GM12878 (cell line): Measurements from ENCODE around the gene ABTB1. TPM values are rescaled to one million over a fixed set of nuclear protein-coding genes. Genes with fewer than 3 reads are reported as not detected.

Experiments used
- ATAC-seq: fragments of 200-7000 bp; cut with Tn5 transposase; 3 replicates; pipeline ENCODE4 v1.9.1; 2020; ENCODE audit warnings: mild to moderate bottlenecking, moderate library complexity
- BruUV-seq: library from RNA; stranded (reverse); fragments of 400-500 nt; replicated peaks from 2 replicates; lab custom pipeline; 2021; lab: Mats Ljungman, UMichigan
- CTCF ChIA-PET: fragments of 300-600 bp; sonication (Branson Sonifier 250); formaldehyde crosslinking; extraction: SDS; loops from one replicate; lab custom pipeline; 2021; ENCODE audit warnings: inconsistent platforms; lab: Yijun Ruan, JAX
- POLR2A ChIA-PET: fragments of 350-600 bp; formaldehyde crosslinking; extraction: SDS; loops from one replicate; lab custom pipeline; 2021; ENCODE audit warnings: inconsistent platforms; lab: Charles Lee
- RAD21 ChIA-PET: fragments of 300-600 bp; sonication (Branson Sonifier 250); formaldehyde crosslinking; loops from one replicate; lab custom pipeline; 2023; ENCODE audit warnings: antibody characterized with exemption; ENCODE audit not compliant: unreplicated experiment; lab: Charles Lee
- SMC1A ChIA-PET: fragments of 300-600 bp; sonication (Branson Sonifier 250); formaldehyde crosslinking; loops from one replicate; lab custom pipeline; 2023; ENCODE audit not compliant: unreplicated experiment, uncharacterized antibody; lab: Charles Lee
- DNase-seq: peaks from one replicate; pipeline ENCODE4 v3.0.0-alpha.2; 2011; ENCODE audit warnings: low read depth, low spot score
- FAIRE-seq: peaks from 3 replicates; lab custom pipeline; 2011; peaks lifted over from hg19 to GRCh38; lab: Jason Lieb, UNC
- H2AFZ ChIP-seq: 2 replicates; pipeline ENCODE4 v1.6.0; 2011; ENCODE audit warnings: low read depth, low read length, control low read depth; ENCODE audit not compliant: control insufficient read depth
- H3K27ac ChIP-seq: 2 replicates; pipeline ENCODE4 v1.5.1; 2011; ENCODE audit warnings: control low read depth; ENCODE audit not compliant: control insufficient read depth, insufficient read depth
- H3K27me3 ChIP-seq, 2 experiments: replicated peaks in 1 of 2; 2 replicates each; pipeline versions ENCODE4 v1.6.0 to v1.6.1; 2011; ENCODE audit warnings: low read length in 1 of 2; ENCODE audit not compliant: control insufficient read depth in 2 of 2, insufficient read depth in 2 of 2
- H3K36me3 ChIP-seq, 2 experiments: 2 replicates each; pipeline ENCODE4 v1.5.1; 2011; ENCODE audit warnings: low read length in 1 of 2; ENCODE audit not compliant: control insufficient read depth in 2 of 2, insufficient read depth in 2 of 2
- H3K4me1 ChIP-seq: 2 replicates; pipeline ENCODE4 v1.6.1; 2011; ENCODE audit warnings: mild to moderate bottlenecking, low read length, moderate library complexity, mixed read lengths; ENCODE audit not compliant: control insufficient read depth, insufficient read depth
- H3K4me2 ChIP-seq: 2 replicates; pipeline ENCODE4 v1.6.0; 2011; ENCODE audit warnings: control low read depth; ENCODE audit not compliant: control insufficient read depth, insufficient read depth
- H3K4me3 ChIP-seq: fragments of 200-600 bp; sonication (generic); 2 replicates; pipeline ENCODE4 v1.5.1; 2016
- H3K79me2 ChIP-seq: 2 replicates; pipeline ENCODE4 v1.6.0; 2011; ENCODE audit warnings: low read length; ENCODE audit not compliant: control insufficient read depth, insufficient read depth
- H3K9ac ChIP-seq: 2 replicates; pipeline ENCODE4 v1.8.0; 2011; ENCODE audit warnings: low read length, control low read depth, mixed read lengths; ENCODE audit not compliant: control insufficient read depth, insufficient read depth
- H3K9me3 ChIP-seq: replicated peaks from 3 replicates; pipeline ENCODE4 v1.5.1; 2011; ENCODE audit warnings: mild to moderate bottlenecking, low read length; ENCODE audit not compliant: control insufficient read depth, insufficient read depth
- H4K20me1 ChIP-seq: 2 replicates; pipeline ENCODE4 v1.6.0; 2011; ENCODE audit not compliant: control insufficient read depth, insufficient read depth
- CREB1 ChIP-seq: IDR thresholded peaks from 2 replicates; pipeline ENCODE4 v1.6.1; 2012; ENCODE audit warnings: low read depth, mild to moderate bottlenecking, inconsistent platforms
- EGR1 ChIP-seq, 2 experiments: IDR thresholded peaks; 1 replicate in 1 of 2; 2 replicates in 1 of 2; pipeline ENCODE4 v1.6.1; 2011 to 2012; ENCODE audit warnings: low read depth in 2 of 2, low read length in 2 of 2, borderline replicate concordance in 1 of 2, mild to moderate bottlenecking in 1 of 2, moderate library complexity in 1 of 2
- ETV6 ChIP-seq, 2 experiments: fragments of 450-650 bp in 1 of 2; IDR thresholded peaks in 1 of 2; conservative IDR thresholded peaks in 1 of 2; 2 replicates each; pipeline ENCODE4 v1.6.1; 2014; ENCODE audit warnings: antibody characterized with exemption in 1 of 2, borderline replicate concordance in 1 of 2, low read depth in 1 of 2, mild to moderate bottlenecking in 1 of 2, moderate library complexity in 1 of 2
- FOXM1 ChIP-seq: IDR thresholded peaks from 2 replicates; pipeline ENCODE4 v1.6.1; 2012; ENCODE audit warnings: low read depth, mild to moderate bottlenecking, inconsistent platforms, low read length, moderate library complexity
- IRF3 ChIP-seq: fragments of 450-650 bp; IDR thresholded peaks from 2 replicates; pipeline ENCODE4 v1.6.1; 2014; ENCODE audit warnings: mild to moderate bottlenecking
- NR2C1 ChIP-seq: fragments of 450-650 bp; IDR thresholded peaks from 2 replicates; pipeline ENCODE4 v1.6.1; 2017; ENCODE audit warnings: antibody characterized with exemption, mild to moderate bottlenecking, moderate library complexity
- NRF1 ChIP-seq: conservative IDR thresholded peaks from 2 replicates; pipeline ENCODE4 v1.6.1; 2011; ENCODE audit warnings: mild to moderate bottlenecking, low read depth, low read length, improper control_type of control experiment
- RUNX3 ChIP-seq: IDR thresholded peaks from 2 replicates; pipeline ENCODE4 v1.6.1; 2012; ENCODE audit warnings: low read length, inconsistent platforms
- SMC3 ChIP-seq: IDR thresholded peaks from 2 replicates; pipeline ENCODE4 v1.6.1; 2011; ENCODE audit warnings: low read length, improper control_type of control experiment, borderline replicate concordance
- SREBF1 ChIP-seq: IDR thresholded peaks from 2 replicates; pipeline ENCODE4 v1.6.1; 2012; ENCODE audit warnings: mild to moderate bottlenecking, low read length
- TBL1XR1 ChIP-seq: IDR thresholded peaks from 2 replicates; pipeline ENCODE4 v1.6.1; 2012; ENCODE audit warnings: low read depth, low read length, improper control_type of control experiment
- TCF7 ChIP-seq: IDR thresholded peaks from 2 replicates; pipeline ENCODE4 v1.6.1; 2014; ENCODE audit warnings: antibody characterized with exemption, borderline replicate concordance
- ZBTB40 ChIP-seq: fragments of 450-650 bp; IDR thresholded peaks from 2 replicates; pipeline ENCODE4 v1.6.1; 2016; ENCODE audit warnings: mild to moderate bottlenecking, moderate library complexity, borderline replicate concordance
- WGBS: methylation state at CpG from one replicate; pipeline ENCODE4 v1.1.6; 2016; ENCODE audit warnings: low lambda C conversion rate; ENCODE audit not compliant: insufficient replicate concordance, insufficient coverage; ENCODE audit errors: missing lambda C conversion rate; 5-methylcytosine and 5-hydroxymethylcytosine counted together
- in situ Hi-C: fragments of 300-500 bp; cut with MboI; formaldehyde crosslinking; loops from 9 replicates; pipeline ENCODE4 v1.14.3; 2018; ENCODE audit warnings: mixed read lengths
- intact Hi-C: fragments of 100-400 bp; cut with micrococcal nuclease; formaldehyde crosslinking; loops from one replicate; pipeline ENCODE4 v1.14.2; 2022; ENCODE audit not compliant: unreplicated experiment
- polyA plus RNA-seq, 11 experiments: library from polyadenylated mRNA; depleted of rRNA in 4 of 11; unstranded in 6 of 11; stranded (reverse) in 5 of 11; fragments of >200 nt; fragmentation: Nextera tagmentation in 4 of 11; fragmentation: Illumina TruSeq in 1 of 11; extraction: Ambion mirVana in 4 of 11; extraction: Trizol in 1 of 11; gene quantifications; 1 replicate in 1 of 11; 2 replicates in 10 of 11; pipeline versions ENCODE4 v1.2.1 to v1.2.3, GENCODE V29; 2011 to 2016; ENCODE audit warnings: inconsistent platforms in 2 of 11, missing spikeins in 2 of 11, low read depth in 1 of 11
- total RNA-seq, 4 experiments: library from RNA; depleted of rRNA in 3 of 4; stranded (reverse); fragments of >200 nt in 3 of 4; fragmentation: Illumina TruSeq in 1 of 4; extraction: Trizol in 1 of 4; gene quantifications; 2 replicates each; pipeline versions ENCODE4 v1.2.1 to v1.2.3, GENCODE V29; 2013 to 2021
- TF ChIP-seq, protein P1 (sequence below): fragments of 450-650 bp; IDR thresholded peaks from 2 replicates; pipeline ENCODE4 v1.6.1; 2017; ENCODE audit warnings: antibody characterized with exemption, mild to moderate bottlenecking, moderate library complexity

Gene ABTB1
- total and polyA plus RNA-seq, 10 of the 15 experiments (the other 5 are each of a cell fraction or from before 2014, with no cell fraction given): 0.11 to 10.2 (median 7.1) TPM

GRCh38 chr3:127720985-127721935 lies 48.5 kb downstream of the ABTB1 start:
- H3K36me3 ChIP-seq: peaks cover 24 to 28% of the 10 kb centered on the region in 2 experiments
- no TSS peak for BruUV-seq
- H3K4me1 ChIP-seq: peaks cover 6% of the 10 kb centered on the region; the same call in 1 of the 2 replicates
- no peak overlapping the region for H2AFZ ChIP-seq
- H3K9ac ChIP-seq: no peak overlapping the region
- in situ Hi-C loops (no loop called here), intact Hi-C loops (no loop called here)
- ChIA-PET RAD21 (no interaction called here), POLR2A (interaction anchor here (0.6 kb wide), 1 partner anchor 174 kb away, joined by 3 read pairs; no protein-coding TSS in a partner anchor), CTCF (no interaction called here), SMC1A (no interaction called here)
- 96% methylated on average over 17 of the region's 17 CpGs for WGBS
- peaks cover 6% of the 10 kb centered on the region for H3K79me2 ChIP-seq
- no peaks in the 10 kb centered on the region for H4K20me1 ChIP-seq
- no peak overlapping the region for H3K4me2 ChIP-seq
- DNase-seq (no peak), FAIRE-seq (no peak), ATAC-seq (no peak)
- H3K27ac ChIP-seq: no peak overlapping the region
- no peaks in the 10 kb centered on the region for H3K9me3 ChIP-seq
- no peak overlapping the region for H3K4me3 ChIP-seq
- no peaks in the 10 kb centered on the region for H3K27me3 ChIP-seq
- TF ChIP-seq SREBF1: no peak
- TF ChIP-seq NR2C1: no peak
- TF ChIP-seq RUNX3: no peak
- no peak for TF ChIP-seq CREB1
- no peak for TF ChIP-seq ETV6 (conservative IDR thresholded peaks at IDR 0.05 in 1 of 2, IDR thresholded peaks at IDR 0.05 in 1 of 2; ENCODE audit: borderline replicate concordance in 1 of 2, low read depth in 1 of 2)
- TF ChIP-seq NRF1: no peak
- TF ChIP-seq, protein P1, sequence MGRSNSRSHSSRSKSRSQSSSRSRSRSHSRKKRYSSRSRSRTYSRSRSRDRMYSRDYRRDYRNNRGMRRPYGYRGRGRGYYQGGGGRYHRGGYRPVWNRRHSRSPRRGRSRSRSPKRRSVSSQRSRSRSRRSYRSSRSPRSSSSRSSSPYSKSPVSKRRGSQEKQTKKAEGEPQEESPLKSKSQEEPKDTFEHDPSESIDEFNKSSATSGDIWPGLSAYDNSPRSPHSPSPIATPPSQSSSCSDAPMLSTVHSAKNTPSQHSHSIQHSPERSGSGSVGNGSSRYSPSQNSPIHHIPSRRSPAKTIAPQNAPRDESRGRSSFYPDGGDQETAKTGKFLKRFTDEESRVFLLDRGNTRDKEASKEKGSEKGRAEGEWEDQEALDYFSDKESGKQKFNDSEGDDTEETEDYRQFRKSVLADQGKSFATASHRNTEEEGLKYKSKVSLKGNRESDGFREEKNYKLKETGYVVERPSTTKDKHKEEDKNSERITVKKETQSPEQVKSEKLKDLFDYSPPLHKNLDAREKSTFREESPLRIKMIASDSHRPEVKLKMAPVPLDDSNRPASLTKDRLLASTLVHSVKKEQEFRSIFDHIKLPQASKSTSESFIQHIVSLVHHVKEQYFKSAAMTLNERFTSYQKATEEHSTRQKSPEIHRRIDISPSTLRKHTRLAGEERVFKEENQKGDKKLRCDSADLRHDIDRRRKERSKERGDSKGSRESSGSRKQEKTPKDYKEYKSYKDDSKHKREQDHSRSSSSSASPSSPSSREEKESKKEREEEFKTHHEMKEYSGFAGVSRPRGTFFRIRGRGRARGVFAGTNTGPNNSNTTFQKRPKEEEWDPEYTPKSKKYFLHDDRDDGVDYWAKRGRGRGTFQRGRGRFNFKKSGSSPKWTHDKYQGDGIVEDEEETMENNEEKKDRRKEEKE: no peak
- no peak for TF ChIP-seq SMC3
- TF ChIP-seq FOXM1: no peak
- no peak for TF ChIP-seq EGR1 (IDR thresholded peaks at IDR 0.05; ENCODE audit: borderline replicate concordance in 1 of 2, low read depth in 2 of 2, low read length in 2 of 2)
- no peak for TF ChIP-seq ZBTB40
- no peak for TF ChIP-seq TCF7
- no peak for TF ChIP-seq IRF3
- TF ChIP-seq TBL1XR1: no peak
